H9 (cell line): ENCODE results near the gene MYO1E. TPM values are rescaled to one million over a fixed set of nuclear protein-coding genes. Genes with fewer than 3 reads are reported as not detected.
A peak's percentile ranks its signal among the peaks of the same experiment; 100 is the strongest.

ENCODE experiments used
- DNase-seq: peaks from one replicate; pipeline ENCODE4 v3.0.0-alpha.2; 2017
- H2AFZ ChIP-seq: one replicate; pipeline ENCODE4 v1.6.1; 2013; ENCODE audit warnings: mild to moderate bottlenecking, low read length, control low read depth, moderate library complexity
- H2AK5ac ChIP-seq: 2 replicates; pipeline ENCODE4 v1.6.1; 2013; ENCODE audit warnings: low read length, control low read depth, mixed read lengths; ENCODE audit not compliant: insufficient read length
- H2BK120ac ChIP-seq: one replicate; pipeline ENCODE4 v1.6.1; 2013; ENCODE audit warnings: low read depth, mild to moderate bottlenecking, low read length, control low read depth, inconsistent platforms; ENCODE audit not compliant: poor library complexity, severe bottlenecking
- H2BK12ac ChIP-seq: 2 replicates; pipeline ENCODE4 v1.6.1; 2013; ENCODE audit warnings: low read length, control low read depth, mixed read lengths, low read depth; ENCODE audit not compliant: insufficient read length
- H2BK15ac ChIP-seq: 2 replicates; pipeline ENCODE4 v1.6.1; 2013; ENCODE audit warnings: low read depth, low read length, control low read depth
- H2BK20ac ChIP-seq: one replicate; pipeline ENCODE4 v1.6.1; 2013; ENCODE audit warnings: low read depth, mild to moderate bottlenecking, low read length, control low read depth, inconsistent platforms; ENCODE audit not compliant: poor library complexity, severe bottlenecking
- H2BK5ac ChIP-seq: 2 replicates; pipeline ENCODE4 v1.6.1; 2013; ENCODE audit warnings: low read length, control low read depth, mixed read lengths; ENCODE audit not compliant: insufficient read length
- H3K14ac ChIP-seq: 2 replicates; pipeline ENCODE4 v1.6.1; 2013; ENCODE audit warnings: low read length, control low read depth; ENCODE audit not compliant: insufficient read depth
- H3K18ac ChIP-seq: 2 replicates; pipeline ENCODE4 v1.6.1; 2013; ENCODE audit warnings: low read depth, mild to moderate bottlenecking, mixed read lengths, low read length, control low read depth; ENCODE audit not compliant: insufficient read length
- H3K23ac ChIP-seq: 2 replicates; pipeline ENCODE4 v1.6.1; 2013; ENCODE audit warnings: low read length, control low read depth, mixed read lengths, low read depth; ENCODE audit not compliant: insufficient read length
- H3K23me2 ChIP-seq: 2 replicates; pipeline ENCODE4 v1.6.1; 2013; ENCODE audit warnings: low read depth, mild to moderate bottlenecking, mixed read lengths, low read length, control low read depth; ENCODE audit not compliant: insufficient read length, poor library complexity, severe bottlenecking
- H3K27ac ChIP-seq: 2 replicates; pipeline ENCODE4 v1.5.1; 2013; ENCODE audit warnings: low read length, control low read depth, mixed read lengths, low read depth; ENCODE audit not compliant: insufficient read length
- H3K27me3 ChIP-seq: 2 replicates; pipeline ENCODE4 v1.6.1; 2013; ENCODE audit warnings: low read length, control low read depth, inconsistent platforms; ENCODE audit not compliant: insufficient read depth
- H3K4ac ChIP-seq: 2 replicates; pipeline ENCODE4 v1.6.1; 2013; ENCODE audit warnings: low read depth, mild to moderate bottlenecking, control low read depth, inconsistent platforms, low read length, moderate library complexity
- H3K4me1 ChIP-seq: 2 replicates; pipeline ENCODE4 v1.6.1; 2013; ENCODE audit warnings: low read length, control low read depth, inconsistent platforms; ENCODE audit not compliant: insufficient read depth
- H3K4me2 ChIP-seq: 2 replicates; pipeline ENCODE4 v1.6.1; 2013; ENCODE audit warnings: low read length, control low read depth, mixed read lengths; ENCODE audit not compliant: insufficient read length, insufficient read depth
- H3K56ac ChIP-seq: 2 replicates; pipeline ENCODE4 v1.6.1; 2013; ENCODE audit warnings: low read depth, mild to moderate bottlenecking, mixed read lengths, low read length, control low read depth; ENCODE audit not compliant: insufficient read length
- H3K79me1 ChIP-seq: 2 replicates; pipeline ENCODE4 v1.6.1; 2013; ENCODE audit warnings: low read depth, mild to moderate bottlenecking, moderate library complexity, low read length, control low read depth, inconsistent platforms; ENCODE audit not compliant: insufficient read depth, poor library complexity, severe bottlenecking
- H3K79me2 ChIP-seq: 2 replicates; pipeline ENCODE4 v1.6.1; 2013; ENCODE audit warnings: low read length, control low read depth, inconsistent platforms; ENCODE audit not compliant: insufficient read depth
- H3K9ac ChIP-seq: 2 replicates; pipeline ENCODE4 v1.6.1; 2013; ENCODE audit warnings: low read length, control low read depth, mixed read lengths; ENCODE audit not compliant: insufficient read length; ENCODE audit errors: extremely low read depth
- H3K9me3 ChIP-seq: one replicate; pipeline ENCODE4 v1.6.1; 2013; ENCODE audit warnings: low read depth, low read length, inconsistent platforms; ENCODE audit not compliant: control insufficient read depth
- H3T11ph ChIP-seq: one replicate; pipeline ENCODE4 v1.6.1; 2013; ENCODE audit warnings: mild to moderate bottlenecking, low read length, control low read depth, inconsistent platforms
- H4K20me1 ChIP-seq: one replicate; pipeline ENCODE4 v1.6.1; 2013; ENCODE audit not compliant: control insufficient read depth, insufficient read length, insufficient read depth
- H4K5ac ChIP-seq: 2 replicates; pipeline ENCODE4 v1.6.1; 2013; ENCODE audit warnings: low read depth, mild to moderate bottlenecking, mixed read lengths, low read length, control low read depth; ENCODE audit not compliant: insufficient read length
- H4K8ac ChIP-seq: replicated peaks from 2 replicates; pipeline ENCODE4 v1.6.1; 2013; ENCODE audit warnings: low read length, control low read depth, mixed read lengths, low read depth; ENCODE audit not compliant: insufficient read length
- H4K91ac ChIP-seq: 2 replicates; pipeline ENCODE4 v1.6.1; 2013; ENCODE audit warnings: low read depth, mild to moderate bottlenecking, moderate library complexity, mixed read lengths, low read length, control low read depth; ENCODE audit not compliant: insufficient read length
- H3K27ac Mint-ChIP-seq, 3 experiments: 2 replicates in 2 of 3; 3 replicates in 1 of 3; pipeline ENCODE4 v1.8.0; 2020 to 2021; ENCODE audit warnings: mixed read lengths in 3 of 3, mild to moderate bottlenecking in 1 of 3, moderate library complexity in 1 of 3
- H3K27me3 Mint-ChIP-seq: 2 replicates; pipeline ENCODE4 v1.8.0; 2021; ENCODE audit warnings: low read depth, mild to moderate bottlenecking, moderate library complexity, mixed read lengths
- H3K36me3 Mint-ChIP-seq, 3 experiments: 2 replicates in 2 of 3; 3 replicates in 1 of 3; pipeline ENCODE4 v1.8.0; 2020 to 2021; ENCODE audit warnings: low read depth in 3 of 3, mixed read lengths in 3 of 3; ENCODE audit not compliant: insufficient read depth in 1 of 3
- H3K4me1 Mint-ChIP-seq, 2 experiments: 2 replicates each; pipeline ENCODE4 v1.8.0; 2020; ENCODE audit warnings: mixed read lengths in 2 of 2
- H3K4me3 Mint-ChIP-seq, 2 experiments: 2 replicates in 1 of 2; 3 replicates in 1 of 2; pipeline ENCODE4 v1.8.0; 2020 to 2021; ENCODE audit warnings: mild to moderate bottlenecking in 2 of 2, mixed read lengths in 2 of 2, moderate library complexity in 1 of 2
- H3K9me3 Mint-ChIP-seq, 2 experiments: 2 replicates in 1 of 2; 3 replicates in 1 of 2; pipeline ENCODE4 v1.8.0; 2020; ENCODE audit warnings: mild to moderate bottlenecking in 2 of 2, mixed read lengths in 2 of 2, moderate library complexity in 1 of 2
- CTCF ChIP-seq: fragments of 200-600 bp; sonication (generic); conservative IDR thresholded peaks from 3 replicates; pipeline ENCODE4 v1.8.0; 2021; ENCODE audit warnings: antibody characterized with exemption, mild to moderate bottlenecking
- WGBS: extraction: QIAGEN DNeasy Blood & Tissue Kit; methylation state at CpG from one replicate; pipeline ENCODE4 v1.1.7; 2013; ENCODE audit warnings: missing lambda C conversion rate, low lambda C conversion rate, mixed read lengths; ENCODE audit not compliant: insufficient read length; ENCODE audit errors: extremely low coverage; 5-methylcytosine and 5-hydroxymethylcytosine counted together
- total RNA-seq: library from RNA; stranded (reverse); gene quantifications from 2 replicates; pipeline ENCODE4 v1.2.1, GENCODE V29; 2021

The MYO1E gene
- total RNA-seq, 1 experiment from 2014 or later = 235 TPM

- H3K36me3 Mint-ChIP-seq = peaks cover 2 to 13% (median 4%) of the 10 kb centered on the region in 3 experiments; a peak in 3 of 7 replicates
- H3K9me3 ChIP-seq = no peaks in the 10 kb centered on the region
Measured at GRCh38 chr15:59380902-59381610, 8.4 kb upstream of the MYO1E start.

More at GRCh38 chr15:59380902-59381610, 8.4 kb upstream of the MYO1E start:
- no peak for DNase-seq
- Histone ChIP-seq H4K8ac (no peak overlapping the region), H3K56ac (no peak overlapping the region), H2BK5ac (no peak overlapping the region), H4K20me1 (no peaks in the 10 kb centered on the region), H2BK120ac (no peak overlapping the region), H2AK5ac (no peak overlapping the region), H2BK12ac (no peak overlapping the region), H3K14ac (no peak overlapping the region), H3K27me3 (no peaks in the 10 kb centered on the region), H3T11ph (no peak overlapping the region), H3K4me2 (no peak overlapping the region), H4K5ac (no peak overlapping the region), H3K9ac (no peak overlapping the region), H3K27ac (no peak overlapping the region), H3K79me2 (no peaks in the 10 kb centered on the region), H2AFZ (no peak overlapping the region), H3K23me2 (no peaks in the 10 kb centered on the region), H4K91ac (no peak overlapping the region), H2BK20ac (no peak overlapping the region), H3K79me1 (no peaks in the 10 kb centered on the region), H2BK15ac (no peak overlapping the region), H3K4me1 (no peaks in the 10 kb centered on the region), H3K18ac (no peak overlapping the region), H3K23ac (no peak overlapping the region), H3K4ac (no peak overlapping the region)
- no peaks in the 10 kb centered on the region for H3K9me3 Mint-ChIP-seq
- TF ChIP-seq CTCF = no peak
- no peak overlapping the region for H3K4me3 Mint-ChIP-seq
- H3K27me3 Mint-ChIP-seq = no peaks in the 10 kb centered on the region
- peaks cover 0 to 5% of the 10 kb centered on the region in 2 experiments; a peak in 2 of 4 replicates for H3K4me1 Mint-ChIP-seq
- WGBS = no CpG with 5 or more reads among the region's 7 CpGs
- peak overlapping the region in 2 of 3 experiments; percentile 5 to 62; a peak in 2 of 7 replicates for H3K27ac Mint-ChIP-seq
